NCI-H748 (cell line): ENCODE measurements around the gene RUSC2.
"Not testable (repeated sequence)": the region's sequence is repeated elsewhere in the genome, so short reads cannot be mapped to it uniquely, and the experiment has no call there.

Experiments used
- DNase-seq: peaks from one replicate; lab custom pipeline; 2025; ENCODE audit not compliant: unreplicated experiment; lab: John Stamatoyannopoulos, UW

Gene RUSC2

DNA sequence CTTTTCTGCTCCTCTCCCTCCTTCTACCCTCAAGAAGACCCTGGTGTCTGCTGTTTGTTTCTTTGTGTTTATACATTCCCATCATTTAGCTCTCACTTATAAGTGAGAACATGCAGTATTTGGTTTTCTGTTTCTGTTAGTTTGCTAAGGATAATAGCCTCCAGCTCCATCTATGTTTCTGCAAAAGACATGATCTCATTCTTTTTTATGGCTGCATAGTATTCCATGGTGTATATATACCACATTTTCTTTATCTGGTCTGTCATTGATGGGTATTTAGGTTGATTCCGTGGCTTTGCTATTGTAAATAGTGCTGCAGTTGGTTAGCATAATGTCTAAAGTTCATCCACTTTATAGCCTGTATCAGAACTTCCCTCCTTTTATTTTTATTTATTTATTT is 3.2 kb downstream of the RUSC2 start:
- DNase-seq: not testable (repeated sequence)

GRCh38 chr9:35495984-35496383 is 6.1 kb downstream of the RUSC2 start:
- no peak for DNase-seq

- not testable (repeated sequence) for DNase-seq
Measured at GRCh38 chr9:35498245-35498644, 8.3 kb downstream of the RUSC2 start.

- DNase-seq: no peak
Measured at GRCh38 chr9:35499029-35499700, 9.3 kb downstream of the RUSC2 start.

DNA sequence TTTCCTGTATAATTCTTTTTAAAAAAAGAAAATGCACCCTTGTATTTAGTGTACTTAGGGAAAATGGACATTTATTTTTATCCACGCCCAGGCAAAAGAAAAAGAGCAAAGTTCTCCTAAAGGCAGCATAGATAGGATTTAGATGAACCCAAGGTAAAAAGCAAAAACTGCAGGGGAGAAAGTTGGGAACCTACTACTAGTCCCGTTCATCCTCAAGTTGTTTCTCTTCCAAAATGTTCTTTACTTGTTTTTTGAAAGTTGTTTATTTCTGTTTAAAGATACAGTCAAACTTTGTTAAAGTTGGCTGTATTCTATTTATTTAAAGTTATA is 9.8 kb downstream of the RUSC2 start:
- DNase-seq: no peak

- no peak for DNase-seq
Measured at GRCh38 chr9:35500130-35500748, 10.3 kb downstream of the RUSC2 start.

DNA sequence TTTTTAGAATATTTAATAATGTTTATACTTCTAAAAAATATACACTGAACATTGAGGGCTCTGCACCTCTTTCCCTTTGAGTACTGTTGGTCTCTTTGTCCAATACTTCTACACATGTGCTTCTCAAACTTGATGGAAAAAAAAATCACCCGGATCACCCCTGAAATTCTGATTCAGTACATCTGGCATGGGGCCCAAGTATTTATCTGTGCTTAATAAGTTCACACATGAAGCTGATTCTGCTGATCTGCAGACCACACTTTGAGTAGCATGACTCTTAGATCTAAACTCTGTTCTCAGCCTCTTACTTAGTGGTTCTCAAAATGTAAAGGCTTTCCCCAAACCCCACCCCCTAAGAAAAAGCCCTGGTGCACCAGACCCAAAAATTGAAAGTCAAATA is 12.0 kb downstream of the RUSC2 start:
- no peak for DNase-seq

- DNase-seq: no peak
Measured at GRCh38 chr9:35506359-35506758, 16.4 kb downstream of the RUSC2 start.

DNA sequence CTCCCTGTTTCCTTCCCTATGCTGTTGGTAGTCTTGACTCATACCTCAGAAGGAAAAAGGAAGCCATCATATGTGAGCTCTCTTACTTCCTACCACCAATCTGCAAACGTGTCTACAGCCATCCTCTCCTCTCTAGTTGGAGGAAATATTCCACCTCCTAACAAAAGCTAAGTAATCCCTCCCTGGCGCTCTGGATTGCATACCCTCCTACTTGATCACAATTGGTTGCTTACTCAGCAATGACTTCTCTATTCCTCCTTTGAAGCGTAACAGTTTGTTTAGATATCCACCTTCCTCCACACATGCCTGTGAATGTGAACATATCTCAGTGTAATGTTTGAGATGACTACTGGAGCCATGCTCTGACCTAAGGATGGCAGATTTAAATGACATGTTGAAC is 18.2 kb downstream of the RUSC2 start:
- DNase-seq: no peak

GRCh38 chr9:35510383-35510753 is 20.5 kb downstream of the RUSC2 start:
- DNase-seq: no peak

DNA sequence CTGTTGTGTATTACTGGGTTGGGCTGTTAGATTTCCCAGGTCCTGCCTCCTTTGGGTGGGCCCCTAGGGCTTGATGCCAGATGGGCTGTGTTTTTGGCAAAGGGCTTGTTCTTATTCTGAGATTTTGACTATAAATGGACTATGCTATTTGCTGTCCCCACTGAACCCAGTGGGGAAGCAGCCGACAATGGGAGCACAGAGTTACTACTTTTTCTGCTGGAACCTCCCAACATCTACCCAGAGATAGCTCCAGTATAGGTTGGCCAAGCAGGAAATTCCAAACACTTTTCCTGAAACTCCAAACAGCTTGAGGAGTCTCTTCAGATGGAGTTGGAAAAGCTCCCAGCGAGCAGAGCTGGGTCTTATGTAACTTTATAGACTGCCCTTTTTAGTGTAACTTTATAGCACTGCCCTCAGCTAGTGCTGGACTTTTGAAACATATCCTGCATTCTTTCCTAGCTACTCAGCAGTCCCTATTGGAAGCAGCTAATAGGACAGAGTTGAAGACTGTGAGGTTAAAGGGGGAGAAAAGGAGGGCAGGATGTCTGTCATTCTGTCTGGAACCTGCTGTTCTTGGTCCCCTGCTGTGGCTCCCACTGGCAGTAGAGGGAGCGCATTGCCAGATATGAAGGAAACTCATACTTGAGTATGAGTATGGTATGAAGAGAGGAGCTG is 21.0 kb downstream of the RUSC2 start:
- DNase-seq: no peak

- DNase-seq: no peak
Measured at GRCh38 chr9:35511453-35511852, 21.5 kb downstream of the RUSC2 start.

DNA sequence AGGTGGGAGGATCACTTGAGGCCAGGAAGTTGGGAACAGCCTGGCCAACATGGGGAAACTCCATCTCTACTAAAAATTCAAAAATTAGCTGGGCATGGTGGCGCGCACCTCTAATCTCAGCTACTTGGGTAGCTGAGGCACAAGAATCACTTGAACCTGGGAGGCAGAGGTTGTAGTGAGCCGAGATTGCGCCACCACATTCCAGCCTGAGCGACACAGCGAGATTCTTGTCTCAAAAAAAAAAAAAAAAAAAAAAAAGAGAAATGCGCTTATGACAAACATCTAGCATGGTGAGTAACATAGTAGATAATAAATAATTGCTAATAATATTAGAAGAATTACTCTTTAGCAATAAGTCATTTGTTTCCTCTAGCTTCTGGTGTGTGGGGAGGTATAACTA is 25.9 kb downstream of the RUSC2 start:
- DNase-seq: no peak

- DNase-seq: no peak
Measured at GRCh38 chr9:35516479-35516878, 26.6 kb downstream of the RUSC2 start.

GRCh38 chr9:35517131-35517530 is 27.2 kb downstream of the RUSC2 start:
- no peak for DNase-seq

- no peak for DNase-seq
Measured at GRCh38 chr9:35517552-35518224, 27.8 kb downstream of the RUSC2 start.

DNA sequence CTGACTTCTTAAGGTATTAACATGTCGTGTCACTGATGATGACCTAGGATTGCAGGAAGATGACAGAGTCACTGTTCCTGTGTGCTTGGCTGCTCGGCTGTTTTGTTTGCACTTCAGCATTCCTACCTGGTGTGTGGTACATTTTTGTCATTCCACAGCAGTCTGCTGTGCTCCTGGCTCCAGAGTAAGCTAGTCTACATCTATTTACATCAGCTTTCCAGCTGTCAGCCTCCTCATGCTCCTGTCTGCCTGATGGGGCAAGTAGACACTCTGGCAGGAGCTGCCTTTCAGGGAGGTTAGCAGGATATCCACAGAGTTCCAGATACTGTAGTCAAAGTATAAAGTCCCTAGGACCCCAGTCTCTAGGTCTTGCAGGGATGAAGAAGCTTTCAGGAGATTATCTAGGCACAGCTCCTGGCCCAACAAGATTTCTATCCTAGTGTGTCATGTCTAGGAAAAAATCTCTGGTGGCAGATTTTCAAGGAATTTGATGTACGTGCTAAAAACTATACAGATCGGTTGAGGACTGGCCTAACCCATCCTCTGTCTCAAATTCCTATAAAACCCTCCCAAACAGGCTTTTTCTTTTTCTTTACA is 28.4 kb downstream of the RUSC2 start:
- DNase-seq: no peak

GRCh38 chr9:35518981-35519679 is 29.2 kb downstream of the RUSC2 start:
- no peak for DNase-seq

GRCh38 chr9:35519692-35520363 is 29.9 kb downstream of the RUSC2 start:
- DNase-seq: no peak

DNA sequence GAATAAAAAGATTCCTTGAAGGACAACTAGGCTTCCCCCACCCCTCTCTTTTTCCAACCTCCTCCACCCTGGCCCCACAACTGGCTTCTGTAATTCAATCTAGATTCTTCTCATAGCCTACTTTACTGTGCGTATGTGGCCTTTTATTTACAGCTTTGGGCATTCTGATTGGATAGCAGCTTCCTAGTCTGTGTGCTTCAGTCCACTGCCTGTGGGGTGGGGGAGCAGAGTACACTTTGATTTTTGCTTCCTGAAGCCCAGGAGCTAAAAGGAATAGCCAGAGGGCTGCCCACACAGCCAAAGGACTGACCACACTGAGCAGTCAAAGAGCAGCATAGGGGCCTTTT is 30.4 kb downstream of the RUSC2 start:
- DNase-seq: no peak

- no peak for DNase-seq
Measured at GRCh38 chr9:35521708-35522107, 31.8 kb downstream of the RUSC2 start.
